H1 (cell line): ENCODE measurements around the gene SPI1. TPM values are rescaled to one million over a fixed set of nuclear protein-coding genes. Genes with fewer than 3 reads are reported as not detected.

Experiments used
- ATF3 ChIP-seq: IDR thresholded peaks from 2 replicates; pipeline ENCODE4 v1.6.1; 2011; ENCODE audit warnings: low read depth, mild to moderate bottlenecking, low read length; ENCODE audit not compliant: insufficient read depth
- E2F6 ChIP-seq: IDR thresholded peaks from 2 replicates; pipeline ENCODE4 v1.6.1; 2012; ENCODE audit warnings: inconsistent platforms
- FOSL1 ChIP-seq: IDR thresholded peaks from 2 replicates; pipeline ENCODE4 v1.6.1; 2011; ENCODE audit warnings: mild to moderate bottlenecking, low read depth, low read length, moderate library complexity; ENCODE audit not compliant: insufficient read depth
- JUND ChIP-seq: IDR thresholded peaks from 2 replicates; pipeline ENCODE4 v1.6.1; 2011; ENCODE audit warnings: mild to moderate bottlenecking, improper control_type of control experiment, low read length
- RFX5 ChIP-seq: IDR thresholded peaks from 2 replicates; pipeline ENCODE4 v1.6.1; 2011; ENCODE audit warnings: low read depth, low read length, improper control_type of control experiment, borderline replicate concordance
- TBP ChIP-seq: IDR thresholded peaks from 2 replicates; pipeline ENCODE4 v1.6.1; 2011; ENCODE audit warnings: low read depth, low read length, improper control_type of control experiment
- polyA plus RNA-seq, 7 experiments: library from polyadenylated mRNA; depleted of rRNA in 3 of 7; stranded (reverse) in 5 of 7; unstranded in 2 of 7; fragments of >200 nt in 5 of 7; fragments of 200-250 nt in 2 of 7; gene quantifications; 1 replicate in 5 of 7; 2 replicates in 1 of 7; 4 replicates in 1 of 7; pipeline versions ENCODE4 v1.2.1 to v1.2.3, GENCODE V29; 2011 to 2013; ENCODE audit warnings: missing spikeins in 2 of 7, mixed read lengths in 2 of 7
- total RNA-seq: library from RNA; stranded (reverse); fragmentation: NEBNext Ultra II Directional; extraction: Animal tissue kit (Norgen Biotek cat#: 25700); gene quantifications from 2 replicates; pipeline ENCODE4 v1.2.1, GENCODE V29; 2021

SPI1 gene
- total and polyA plus RNA-seq, 2 of the 8 experiments (the other 6 are each of a cell fraction or from before 2014, with no cell fraction given), result 0.12 TPM; not detected in 1

GRCh38 chr11:47393163-47394049, 15.1 kb upstream of the SPI1 start (continued):
- TF ChIP-seq RFX5 (no peak), TBP (no peak), E2F6 (no peak), ATF3 (no peak), FOSL1 (no peak), JUND (no peak)
